CD4-positive, alpha-beta T cell treated with Interleukin-4 for 4 hours (primary cell): ENCODE data around the gene CMTM5.
"Not testable (repeated sequence)": the region's sequence is repeated elsewhere in the genome, so short reads cannot be mapped to it uniquely, and the experiment has no call there.

Experiments
- DNase-seq: peaks from one replicate; pipeline ENCODE4 v3.0.0-alpha.2; 2020

Gene CMTM5

GRCh38 chr14:23379366-23380196 is 2.7 kb downstream of the CMTM5 start:
- DNase-seq = peak; percentile 53

GRCh38 chr14:23380197-23380914 is 3.5 kb downstream of the CMTM5 start:
- no peak for DNase-seq

- no peak for DNase-seq
Measured at GRCh38 chr14:23380976-23381375, 4.1 kb downstream of the CMTM5 start.

- no peak for DNase-seq
Measured at GRCh38 chr14:23381871-23382270, 5.0 kb downstream of the CMTM5 start.

GRCh38 chr14:23382276-23382675 is 5.4 kb downstream of the CMTM5 start:
- DNase-seq = no peak

GRCh38 chr14:23382731-23383440 is 6.0 kb downstream of the CMTM5 start:
- DNase-seq = no peak

- DNase-seq = no peak
Measured at GRCh38 chr14:23384364-23385080, 7.7 kb downstream of the CMTM5 start.

- no peak for DNase-seq
Measured at GRCh38 chr14:23385244-23385641, 8.4 kb downstream of the CMTM5 start.

- no peak for DNase-seq
Measured at GRCh38 chr14:23385642-23386265, 8.9 kb downstream of the CMTM5 start.

- not testable (repeated sequence) for DNase-seq
Measured at GRCh38 chr14:23386266-23386657, 9.4 kb downstream of the CMTM5 start.

GRCh38 chr14:23386999-23387398 is 10.2 kb downstream of the CMTM5 start:
- no peak for DNase-seq

- no peak for DNase-seq
Measured at GRCh38 chr14:23387916-23388882, 11.4 kb downstream of the CMTM5 start.

GRCh38 chr14:23388996-23389395 is 12.2 kb downstream of the CMTM5 start:
- no peak for DNase-seq

GRCh38 chr14:23389396-23389795 is 12.6 kb downstream of the CMTM5 start:
- DNase-seq = no peak

- not testable (repeated sequence) for DNase-seq
Measured at GRCh38 chr14:23389871-23390270, 13.0 kb downstream of the CMTM5 start.

- DNase-seq = no peak
Measured at GRCh38 chr14:23392613-23393012, 15.8 kb downstream of the CMTM5 start.

GRCh38 chr14:23396126-23396525 is 19.3 kb downstream of the CMTM5 start:
- no peak for DNase-seq

GRCh38 chr14:23396781-23397407 is 20.0 kb downstream of the CMTM5 start:
- no peak for DNase-seq

GRCh38 chr14:23398348-23398747 is 21.5 kb downstream of the CMTM5 start:
- DNase-seq = no peak

GRCh38 chr14:23399136-23399535 is 22.3 kb downstream of the CMTM5 start:
- no peak for DNase-seq

GRCh38 chr14:23399591-23399990 is 22.7 kb downstream of the CMTM5 start:
- DNase-seq = no peak
